ENCODE results near the gene CYP1B1.

DNA sequence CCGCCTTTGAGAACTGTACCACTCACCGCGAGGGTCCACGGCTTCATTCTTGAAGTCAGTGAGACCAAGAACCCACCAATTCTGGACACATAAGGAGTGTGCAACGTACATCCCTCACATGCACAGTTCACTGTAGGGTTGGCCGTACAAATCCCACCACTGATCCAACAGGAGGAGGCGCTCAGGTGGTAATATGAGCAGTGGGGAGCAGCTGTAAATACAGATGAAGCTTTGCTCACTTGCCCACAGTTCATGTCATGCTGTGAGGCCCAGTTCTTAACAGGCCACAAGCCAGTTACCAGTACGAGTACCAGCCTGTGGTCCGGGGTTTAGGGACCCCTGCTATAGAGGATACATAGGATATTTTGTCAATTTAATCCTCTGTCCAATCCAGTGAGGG, 54.4 kb downstream of the CYP1B1 start:
- TF ChIP-seq EZH2 (IDR thresholded peaks at IDR 0.05; ENCODE audit: borderline replicate concordance, insufficient read depth, low read length, poor library complexity, severe bottlenecking): no peak
- TF ChIP-seq, protein P1, sequence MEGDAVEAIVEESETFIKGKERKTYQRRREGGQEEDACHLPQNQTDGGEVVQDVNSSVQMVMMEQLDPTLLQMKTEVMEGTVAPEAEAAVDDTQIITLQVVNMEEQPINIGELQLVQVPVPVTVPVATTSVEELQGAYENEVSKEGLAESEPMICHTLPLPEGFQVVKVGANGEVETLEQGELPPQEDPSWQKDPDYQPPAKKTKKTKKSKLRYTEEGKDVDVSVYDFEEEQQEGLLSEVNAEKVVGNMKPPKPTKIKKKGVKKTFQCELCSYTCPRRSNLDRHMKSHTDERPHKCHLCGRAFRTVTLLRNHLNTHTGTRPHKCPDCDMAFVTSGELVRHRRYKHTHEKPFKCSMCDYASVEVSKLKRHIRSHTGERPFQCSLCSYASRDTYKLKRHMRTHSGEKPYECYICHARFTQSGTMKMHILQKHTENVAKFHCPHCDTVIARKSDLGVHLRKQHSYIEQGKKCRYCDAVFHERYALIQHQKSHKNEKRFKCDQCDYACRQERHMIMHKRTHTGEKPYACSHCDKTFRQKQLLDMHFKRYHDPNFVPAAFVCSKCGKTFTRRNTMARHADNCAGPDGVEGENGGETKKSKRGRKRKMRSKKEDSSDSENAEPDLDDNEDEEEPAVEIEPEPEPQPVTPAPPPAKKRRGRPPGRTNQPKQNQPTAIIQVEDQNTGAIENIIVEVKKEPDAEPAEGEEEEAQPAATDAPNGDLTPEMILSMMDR (IDR thresholded peaks at IDR 0.05; ENCODE audit: poor library complexity, severe bottlenecking): no peak
- no peak for TF ChIP-seq TAF1 (IDR thresholded peaks at IDR 0.05; ENCODE audit: low read depth)
- no peak for TF ChIP-seq POLR2AphosphoS5 (IDR thresholded peaks at IDR 0.05)
- TF ChIP-seq, protein P2, sequence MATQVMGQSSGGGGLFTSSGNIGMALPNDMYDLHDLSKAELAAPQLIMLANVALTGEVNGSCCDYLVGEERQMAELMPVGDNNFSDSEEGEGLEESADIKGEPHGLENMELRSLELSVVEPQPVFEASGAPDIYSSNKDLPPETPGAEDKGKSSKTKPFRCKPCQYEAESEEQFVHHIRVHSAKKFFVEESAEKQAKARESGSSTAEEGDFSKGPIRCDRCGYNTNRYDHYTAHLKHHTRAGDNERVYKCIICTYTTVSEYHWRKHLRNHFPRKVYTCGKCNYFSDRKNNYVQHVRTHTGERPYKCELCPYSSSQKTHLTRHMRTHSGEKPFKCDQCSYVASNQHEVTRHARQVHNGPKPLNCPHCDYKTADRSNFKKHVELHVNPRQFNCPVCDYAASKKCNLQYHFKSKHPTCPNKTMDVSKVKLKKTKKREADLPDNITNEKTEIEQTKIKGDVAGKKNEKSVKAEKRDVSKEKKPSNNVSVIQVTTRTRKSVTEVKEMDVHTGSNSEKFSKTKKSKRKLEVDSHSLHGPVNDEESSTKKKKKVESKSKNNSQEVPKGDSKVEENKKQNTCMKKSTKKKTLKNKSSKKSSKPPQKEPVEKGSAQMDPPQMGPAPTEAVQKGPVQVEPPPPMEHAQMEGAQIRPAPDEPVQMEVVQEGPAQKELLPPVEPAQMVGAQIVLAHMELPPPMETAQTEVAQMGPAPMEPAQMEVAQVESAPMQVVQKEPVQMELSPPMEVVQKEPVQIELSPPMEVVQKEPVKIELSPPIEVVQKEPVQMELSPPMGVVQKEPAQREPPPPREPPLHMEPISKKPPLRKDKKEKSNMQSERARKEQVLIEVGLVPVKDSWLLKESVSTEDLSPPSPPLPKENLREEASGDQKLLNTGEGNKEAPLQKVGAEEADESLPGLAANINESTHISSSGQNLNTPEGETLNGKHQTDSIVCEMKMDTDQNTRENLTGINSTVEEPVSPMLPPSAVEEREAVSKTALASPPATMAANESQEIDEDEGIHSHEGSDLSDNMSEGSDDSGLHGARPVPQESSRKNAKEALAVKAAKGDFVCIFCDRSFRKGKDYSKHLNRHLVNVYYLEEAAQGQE (IDR thresholded peaks at IDR 0.05; ENCODE audit: borderline replicate concordance): no peak
- TF ChIP-seq RAD21 (conservative IDR thresholded peaks at IDR 0.05): no peak
- TF ChIP-seq SMC3 (conservative IDR thresholded peaks at IDR 0.05; ENCODE audit: poor library complexity): no peak
- TF ChIP-seq EP300 (conservative IDR thresholded peaks at IDR 0.05; ENCODE audit: poor library complexity, severe bottlenecking): no peak
- TF ChIP-seq MXI1 (conservative IDR thresholded peaks at IDR 0.05; ENCODE audit: poor library complexity, severe bottlenecking): no peak

All from neural cell (in vitro differentiated cells).